Activated gamma-delta T cell (primary cell): ENCODE measurements around the gene GABRG3.

ENCODE experiments used
- DNase-seq: peaks from one replicate; lab custom pipeline; 2025; lab: John Stamatoyannopoulos, UW

GABRG3 gene

DNA sequence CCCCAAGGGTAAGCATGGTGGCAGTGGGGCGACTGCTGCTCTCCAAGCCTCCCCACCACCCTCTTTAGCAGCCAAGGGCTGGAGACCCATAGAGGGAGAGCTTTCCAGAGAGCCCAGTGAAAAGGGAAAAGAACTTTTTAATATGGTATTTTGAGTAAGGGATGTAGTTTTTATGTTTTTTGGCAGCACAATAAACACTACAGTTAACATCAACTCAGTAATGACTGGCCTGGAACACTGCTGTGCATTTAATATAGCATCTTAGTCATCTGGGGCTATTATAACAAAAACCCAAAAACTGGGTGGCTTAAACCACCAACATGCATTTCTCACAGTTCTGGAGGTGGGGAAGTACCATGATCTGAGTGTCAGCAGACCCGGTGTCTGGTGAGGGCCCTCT lies 495.8 kb downstream of the GABRG3 start:
- no peak for DNase-seq

DNA sequence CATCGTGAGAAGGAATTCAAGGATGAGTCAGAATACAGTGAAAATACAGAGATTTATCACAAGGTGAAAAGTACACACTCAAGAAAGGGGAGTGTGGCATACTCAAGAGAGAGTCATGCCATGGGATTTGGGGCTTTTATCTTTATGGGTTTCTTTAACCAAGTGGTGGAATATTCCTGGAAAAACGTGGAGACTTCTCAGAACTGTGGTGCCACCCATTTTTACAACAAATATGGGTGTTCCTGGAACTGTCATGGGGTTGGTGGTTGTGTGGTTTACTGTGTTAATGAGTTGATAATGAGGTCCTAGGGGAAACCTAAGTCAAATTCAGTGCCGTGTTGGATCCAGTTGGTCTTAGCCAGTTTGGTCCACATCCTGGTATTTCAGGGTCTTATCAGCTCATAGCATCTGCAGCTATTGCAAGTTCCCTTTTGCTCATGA lies 497.2 kb downstream of the GABRG3 start:
- no peak for DNase-seq

DNA sequence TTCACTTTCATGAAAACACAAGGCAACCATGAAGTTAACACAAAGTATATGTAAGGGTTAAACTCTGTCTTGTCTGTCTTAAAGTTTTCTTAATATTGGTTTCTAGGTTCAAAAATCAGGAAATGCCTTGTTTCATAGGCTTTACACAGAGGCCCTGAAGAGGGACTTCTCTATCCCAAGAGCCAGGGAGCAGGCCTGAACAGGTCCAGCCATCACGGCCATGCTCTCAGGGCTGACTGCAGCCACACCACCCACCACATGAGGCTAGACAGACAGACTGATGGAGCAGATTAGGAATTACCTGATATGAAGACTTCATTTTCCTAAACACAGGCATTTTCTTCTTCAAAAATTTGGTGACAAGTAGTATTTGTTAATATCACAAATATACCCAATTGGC lies 502.9 kb downstream of the GABRG3 start:
- no peak for DNase-seq

DNA sequence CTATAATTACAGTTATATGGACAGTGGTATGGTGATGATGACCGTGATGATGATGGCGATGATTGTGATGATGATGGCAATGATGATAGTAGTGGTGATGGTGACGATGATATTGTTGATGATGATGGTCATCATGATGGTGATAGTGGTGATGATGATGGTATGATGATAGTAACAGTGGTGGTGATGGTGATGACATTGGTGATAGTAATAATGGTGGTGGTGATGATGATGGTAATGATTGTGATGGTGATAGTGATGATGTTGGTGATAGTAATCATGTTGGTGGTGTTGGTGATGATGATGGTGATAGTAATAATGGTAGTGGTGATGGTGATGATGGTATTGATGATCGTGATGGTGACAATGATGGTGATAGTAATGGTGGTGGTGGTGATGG lies 504.4 kb downstream of the GABRG3 start:
- no peak for DNase-seq

DNA sequence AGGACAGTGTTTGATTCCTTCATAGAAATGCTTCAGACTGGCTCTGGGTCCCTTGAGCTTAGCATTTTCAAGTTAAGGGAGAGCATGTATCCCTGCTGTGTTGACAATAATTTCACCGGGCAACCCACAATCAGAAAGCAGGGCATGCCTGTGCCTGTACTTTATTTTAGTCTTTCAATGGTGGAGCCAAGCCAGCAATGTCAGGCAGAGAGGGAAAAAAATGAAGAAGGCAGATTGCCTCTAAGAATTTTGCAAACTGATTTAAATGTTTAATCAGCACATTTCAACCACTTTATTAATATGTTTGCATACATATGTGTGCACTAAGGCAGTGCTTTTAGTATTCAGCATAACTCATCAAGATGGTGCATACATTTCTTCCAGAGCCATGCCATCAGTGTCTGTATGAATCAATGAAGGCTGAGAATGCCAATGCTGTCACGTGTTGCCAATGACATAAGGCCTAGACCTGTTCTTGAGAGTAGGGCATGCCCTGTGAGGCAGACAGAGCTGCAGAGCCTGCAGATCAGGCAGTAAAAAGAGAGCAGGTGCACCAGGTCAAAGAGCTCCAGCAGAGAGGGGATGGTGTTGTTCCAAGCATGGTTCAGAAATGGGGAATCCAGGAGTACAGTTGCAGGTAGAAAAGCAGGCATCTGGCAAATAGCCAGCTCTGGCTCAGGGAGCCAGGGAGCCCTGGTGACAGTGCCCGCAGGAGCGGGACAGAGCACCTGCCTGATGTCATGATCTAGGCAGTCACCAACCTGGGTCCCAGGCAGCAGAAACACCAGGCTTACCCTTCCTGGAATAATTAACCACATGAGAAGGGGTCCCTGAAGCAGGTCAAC lies 508.5 kb downstream of the GABRG3 start:
- DNase-seq, result no peak

DNA sequence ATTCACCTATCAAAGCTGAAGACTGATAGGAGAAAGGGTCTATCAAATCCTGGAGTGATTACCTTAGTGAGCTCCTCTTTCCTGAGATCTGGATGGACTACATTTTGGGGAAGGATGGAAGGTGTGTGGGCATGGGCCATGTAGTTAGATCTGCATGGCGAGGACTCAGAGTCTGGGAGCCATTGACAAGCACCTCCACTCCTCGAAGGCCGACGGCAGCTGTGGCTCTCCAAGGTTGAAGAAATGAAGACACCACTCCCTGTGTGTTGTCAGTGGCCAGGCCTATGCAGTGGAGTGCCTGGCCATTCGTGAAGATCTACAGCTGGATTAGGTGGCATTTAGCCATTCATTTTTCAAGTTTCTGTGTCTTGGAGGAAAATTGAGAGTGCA lies 509.2 kb downstream of the GABRG3 start:
- no peak for DNase-seq

DNA sequence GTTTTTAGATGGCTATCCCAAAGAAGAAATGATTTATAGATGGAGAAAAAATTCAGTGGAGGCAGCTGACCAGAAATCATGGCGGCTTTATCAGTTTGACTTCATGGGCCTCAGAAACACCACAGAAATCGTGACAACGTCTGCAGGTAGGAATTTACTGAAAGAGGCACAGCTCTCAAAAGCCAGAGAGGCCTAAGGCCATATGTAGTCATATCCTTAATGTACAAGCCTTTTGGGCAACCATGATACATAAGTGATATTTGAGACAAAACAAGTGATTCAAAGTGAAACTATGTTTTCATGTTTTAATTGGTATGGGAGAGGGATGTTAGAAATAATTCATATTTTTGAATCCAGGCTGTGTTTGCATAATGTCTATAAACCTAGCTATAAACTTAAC lies 509.7 kb downstream of the GABRG3 start:
- no peak for DNase-seq

DNA sequence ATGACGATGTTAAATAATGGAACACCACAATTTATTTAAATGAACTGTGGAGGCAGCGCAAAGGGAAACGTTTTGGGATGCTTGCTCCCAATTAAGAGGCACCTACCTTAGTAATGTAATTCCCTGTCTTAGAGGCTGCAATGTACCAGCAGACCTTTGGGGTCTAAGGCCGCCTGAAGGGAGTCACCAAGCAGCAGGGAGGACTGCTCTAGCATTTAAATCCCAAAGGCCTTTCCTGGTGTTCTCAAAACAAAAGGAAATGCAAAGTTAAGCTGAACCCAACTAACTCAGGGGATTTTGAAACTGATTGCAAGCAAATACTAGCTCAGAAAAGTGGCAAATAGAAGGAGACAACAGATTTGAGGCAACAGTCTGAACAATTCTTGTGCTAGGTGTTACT lies 510.8 kb downstream of the GABRG3 start:
- no peak for DNase-seq

DNA sequence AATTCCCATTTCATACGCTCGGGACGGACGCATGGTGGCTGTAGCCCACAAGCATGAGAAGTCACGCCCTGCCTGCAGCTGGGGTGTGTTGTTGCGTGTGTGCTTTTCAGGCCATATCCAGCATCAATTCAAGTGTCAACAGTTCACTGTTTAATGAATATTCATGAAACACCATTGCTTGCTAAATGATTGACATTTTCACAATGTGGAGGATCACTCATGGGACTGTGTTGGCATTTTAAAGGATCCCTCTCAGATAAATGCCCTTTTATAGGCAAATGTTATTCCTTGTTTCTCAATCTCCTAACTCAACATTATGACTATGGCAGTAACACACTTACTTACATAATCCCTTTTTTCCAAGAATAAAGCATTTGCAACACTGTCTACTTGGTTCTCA lies 511.3 kb downstream of the GABRG3 start:
- DNase-seq, result no peak

DNA sequence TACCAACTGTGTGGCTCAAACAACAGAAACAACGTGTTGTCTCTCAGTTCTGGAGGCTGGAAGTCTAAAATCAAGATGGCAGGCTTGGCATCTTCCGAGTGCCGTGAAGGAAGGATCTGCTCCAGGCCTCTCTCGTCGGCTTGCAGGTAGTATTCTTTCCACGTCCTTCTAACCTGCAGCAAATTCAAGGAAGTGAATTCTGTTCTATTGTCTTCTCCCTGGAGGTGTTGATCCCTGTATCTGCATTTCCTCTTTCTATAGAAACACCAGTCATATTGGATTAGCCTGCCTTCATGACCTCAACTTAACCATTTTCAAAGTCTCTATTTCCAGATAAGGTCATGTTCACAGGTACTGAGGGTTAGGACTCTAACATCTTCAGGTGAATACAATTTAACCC lies 512.1 kb downstream of the GABRG3 start:
- no peak for DNase-seq

DNA sequence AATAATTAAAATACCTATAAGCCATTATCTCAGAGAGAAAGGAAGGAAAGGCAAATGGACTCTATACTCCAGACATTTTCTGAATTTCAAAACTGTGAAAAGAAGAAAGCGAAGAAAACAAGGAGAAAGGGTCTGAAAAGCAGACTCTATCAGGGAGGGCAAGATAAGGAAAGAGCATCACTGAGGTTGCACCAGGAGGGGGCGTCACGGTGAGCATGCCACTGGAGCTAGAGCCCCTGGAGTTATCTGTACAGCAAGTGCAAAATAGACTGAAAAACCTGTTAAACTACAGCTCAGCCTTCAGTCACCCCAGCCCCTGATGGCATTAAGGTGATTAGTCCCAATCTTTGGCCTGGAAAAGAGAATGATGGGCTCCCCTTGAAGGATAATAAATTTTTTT lies 514.3 kb downstream of the GABRG3 start:
- DNase-seq, result no peak

DNA sequence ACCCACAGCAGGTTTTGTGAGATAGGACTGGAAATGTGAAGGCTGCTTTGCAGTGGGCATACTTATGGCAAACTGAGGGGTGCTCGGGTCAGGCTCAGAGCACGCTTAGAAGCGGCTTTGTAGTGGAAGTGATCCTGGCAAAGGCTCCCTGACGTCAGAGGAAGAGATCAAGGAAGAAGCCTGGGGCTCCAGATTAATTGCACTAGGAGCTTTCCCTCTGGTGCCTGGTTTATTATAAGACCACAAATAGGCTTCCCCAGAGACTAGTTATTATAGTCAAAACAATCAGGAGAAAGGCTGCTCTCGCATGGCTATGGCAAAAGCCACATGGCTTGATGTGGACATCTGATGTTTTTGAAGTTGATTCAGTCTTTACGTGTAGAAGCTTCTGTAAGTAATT lies 515.1 kb downstream of the GABRG3 start:
- no peak for DNase-seq

DNA sequence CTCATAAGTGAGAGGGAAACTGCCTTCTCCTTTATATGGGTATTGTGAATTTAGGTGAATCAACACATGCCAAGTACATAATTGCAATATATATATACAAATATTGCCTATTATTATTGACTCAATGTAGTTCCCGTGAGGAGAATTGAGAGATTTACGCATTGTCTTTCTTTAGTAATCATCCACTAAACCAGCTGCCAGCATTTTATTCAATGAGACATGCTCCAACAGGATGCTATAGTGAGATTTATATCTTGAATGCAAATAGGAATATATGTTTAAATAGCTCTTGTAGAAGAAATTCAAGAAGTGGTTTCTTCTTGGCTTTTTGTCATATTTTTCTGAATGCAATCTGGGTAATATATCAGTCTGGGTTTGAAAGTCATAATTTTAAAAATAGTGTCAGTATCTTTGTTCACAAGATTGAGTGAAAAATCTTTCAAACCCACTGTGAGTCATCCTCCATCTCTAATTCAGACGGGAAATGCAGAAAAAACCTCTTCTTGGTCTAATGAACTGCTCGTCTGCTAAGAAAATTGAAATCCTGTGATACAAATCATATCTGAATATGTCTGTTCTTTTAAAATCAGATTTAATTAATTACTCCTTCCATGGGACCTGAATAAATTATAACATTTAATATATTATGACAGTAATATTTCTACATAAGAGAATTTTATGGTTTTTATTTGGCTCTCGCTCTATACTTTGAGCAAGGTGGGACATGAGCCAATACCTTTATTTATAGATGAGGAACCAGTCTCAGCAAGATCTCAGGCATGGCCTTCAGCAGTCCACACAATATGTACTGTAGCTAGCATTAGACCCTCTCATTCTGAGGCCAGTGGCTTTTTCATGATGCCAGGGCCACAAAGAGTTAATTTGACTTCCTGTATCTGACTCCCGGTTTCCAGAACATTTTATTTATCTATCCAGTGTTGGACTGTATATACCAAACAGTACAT lies 516.0 kb downstream of the GABRG3 start:
- DNase-seq, result no peak

DNA sequence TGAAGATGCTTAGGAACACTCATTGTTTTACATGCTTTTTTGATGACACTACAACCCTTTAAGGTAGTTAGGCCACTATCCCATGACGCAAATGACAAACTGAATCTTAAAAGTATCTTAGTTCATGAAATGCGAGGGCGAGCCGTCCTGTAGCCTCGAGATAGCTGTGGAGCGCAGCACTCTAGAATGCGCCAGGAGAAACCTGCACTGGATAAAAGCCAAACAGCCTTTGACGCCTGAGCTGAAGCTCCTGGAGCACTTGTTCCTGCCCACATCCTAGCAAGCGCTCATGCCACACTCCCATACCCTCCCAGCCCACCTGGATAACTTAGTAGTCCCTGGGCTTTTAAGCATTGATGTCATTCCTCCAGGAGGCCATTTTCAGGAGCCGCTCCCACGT lies 516.9 kb downstream of the GABRG3 start:
- DNase-seq, result no peak

DNA sequence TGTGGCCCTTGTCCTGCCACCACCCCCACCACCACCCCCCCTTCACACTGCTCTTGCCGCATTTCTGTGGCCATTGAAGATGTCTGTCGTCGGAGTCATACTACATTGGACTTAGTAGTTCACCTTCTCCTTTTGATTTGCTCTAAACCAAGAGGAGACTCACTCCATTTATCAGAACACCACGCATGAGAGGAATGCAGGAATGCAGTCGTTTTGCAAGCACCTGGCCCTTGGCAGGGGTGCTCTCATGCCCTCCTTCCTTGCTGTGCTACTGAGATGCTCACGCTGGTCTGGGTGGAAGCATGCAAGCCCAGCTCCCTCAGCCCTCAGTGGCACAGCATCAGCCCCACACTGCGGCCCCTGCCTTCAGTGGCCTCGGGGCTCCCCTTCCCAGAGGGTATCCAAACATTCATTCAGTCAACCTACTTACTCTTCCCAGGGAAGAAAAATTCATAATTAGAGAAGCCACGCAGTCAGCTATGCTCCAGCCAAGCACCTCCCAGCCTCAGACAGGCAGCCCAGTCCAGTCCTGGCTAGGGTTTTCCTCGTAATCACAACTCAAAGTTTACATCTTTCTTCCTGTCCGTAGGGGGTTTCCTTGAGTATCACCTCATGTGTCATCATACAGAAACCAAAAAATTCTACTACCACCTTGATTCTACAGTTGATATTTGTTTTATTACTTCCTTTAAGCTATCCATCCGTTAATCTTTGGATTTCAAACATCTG lies 520.0 kb downstream of the GABRG3 start:
- DNase-seq, result no peak

DNA sequence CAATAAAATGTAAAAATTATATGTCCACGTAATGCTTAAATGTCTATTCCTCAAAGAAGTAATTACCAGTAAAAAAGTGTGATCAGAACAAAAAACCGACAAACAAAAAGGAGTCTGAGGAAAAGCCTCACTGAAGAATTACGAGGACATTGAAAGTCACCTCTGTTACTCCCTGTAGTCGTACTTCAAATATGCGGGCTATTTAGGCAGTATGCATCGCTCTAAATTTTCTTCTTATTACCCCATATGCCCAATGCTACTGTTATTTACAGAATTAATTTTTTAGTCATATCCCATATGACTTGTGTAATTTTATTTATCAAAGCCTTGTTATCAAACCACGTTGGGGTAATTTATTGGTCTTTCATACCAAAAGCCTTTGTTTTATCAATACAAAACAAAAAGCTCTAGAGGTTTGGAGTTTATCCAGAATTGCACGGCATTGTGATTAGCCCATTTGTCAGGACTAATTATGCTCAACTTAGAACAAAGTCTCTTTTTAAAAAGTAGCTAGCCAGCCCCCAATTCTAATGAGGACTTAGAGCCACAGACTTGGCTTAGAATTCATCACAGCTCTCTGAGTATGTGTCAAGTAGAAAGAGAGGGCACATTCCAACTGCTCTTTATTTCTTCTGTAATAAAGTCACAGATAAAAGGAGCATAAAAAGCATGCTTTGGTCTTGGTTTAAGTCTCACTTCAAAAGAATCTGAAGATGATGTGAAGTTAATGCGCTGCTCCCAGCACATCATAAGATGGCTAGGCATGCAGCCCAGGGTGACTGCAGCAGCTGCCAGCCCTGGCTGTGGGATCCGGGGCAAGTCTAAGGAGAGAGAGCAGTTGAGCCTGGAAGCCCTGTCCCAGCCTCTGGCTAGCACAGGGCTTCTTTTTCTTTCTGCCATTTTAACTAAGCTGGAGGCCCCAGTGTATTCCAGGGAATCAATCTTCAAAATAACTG lies 521.0 kb downstream of the GABRG3 start:
- no peak for DNase-seq

DNA sequence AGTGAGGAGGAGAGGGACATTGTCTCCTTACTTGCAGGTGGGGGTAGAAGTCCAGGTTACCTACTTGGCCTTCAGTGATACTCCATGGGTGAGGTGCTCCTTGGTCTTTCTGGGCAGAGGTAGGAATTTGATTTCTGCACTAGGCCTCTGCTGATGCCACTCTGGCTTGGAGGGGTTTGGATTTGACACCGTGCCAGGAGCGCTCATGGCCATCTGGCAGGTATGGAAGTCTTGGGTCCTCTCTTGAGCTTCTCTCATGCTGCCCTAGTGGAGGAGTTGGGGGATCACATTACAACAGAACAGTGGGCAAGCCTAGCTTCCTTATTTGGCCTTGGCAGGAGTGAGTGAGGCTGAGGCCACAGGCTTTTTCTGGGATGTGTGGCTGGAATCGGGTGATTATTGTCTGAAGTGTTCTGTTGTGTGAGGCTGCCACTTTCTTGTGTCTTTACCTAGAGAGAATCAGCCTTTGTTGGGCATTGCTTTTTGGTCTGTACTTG lies 525.0 kb downstream of the GABRG3 start:
- DNase-seq, result no peak

DNA sequence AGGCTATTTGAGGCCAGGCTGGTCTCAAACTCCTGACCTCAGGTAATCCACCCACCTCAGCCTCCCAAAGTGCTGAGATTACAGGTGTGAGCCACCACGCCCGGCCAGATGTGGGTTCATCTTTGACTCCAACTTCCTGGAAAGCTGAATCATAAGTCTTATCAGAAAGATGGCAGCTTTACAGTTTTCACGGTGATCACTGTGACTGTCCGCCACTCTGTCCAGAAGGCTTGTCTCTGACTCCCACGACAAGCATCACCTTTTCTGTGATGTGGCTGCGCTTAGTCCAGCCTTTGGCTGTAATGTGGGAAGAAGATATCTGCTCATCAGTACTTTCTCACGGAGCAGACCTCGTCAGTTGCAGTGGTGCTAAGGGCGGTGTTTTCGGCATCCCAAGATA lies 527.7 kb downstream of the GABRG3 start:
- DNase-seq, result no peak

DNA sequence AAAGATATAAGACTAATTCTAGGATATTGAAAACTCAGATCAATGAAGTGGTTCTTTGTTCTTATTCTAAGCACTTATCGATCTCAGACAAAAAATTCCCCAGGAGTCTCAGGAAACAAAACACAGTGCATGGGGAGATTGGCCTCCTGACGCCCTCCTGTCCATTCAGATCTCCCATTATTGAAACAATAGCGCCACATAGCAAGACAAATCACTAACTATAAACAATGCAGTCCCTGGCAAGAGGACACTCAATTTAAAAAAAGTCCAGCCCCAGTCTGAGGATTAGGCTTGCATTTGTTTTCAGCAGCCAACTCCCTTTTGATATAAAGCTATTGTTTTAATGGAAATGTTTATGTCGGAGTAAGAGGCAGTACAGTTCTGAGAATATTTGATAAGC lies 528.2 kb downstream of the GABRG3 start:
- no peak for DNase-seq

DNA sequence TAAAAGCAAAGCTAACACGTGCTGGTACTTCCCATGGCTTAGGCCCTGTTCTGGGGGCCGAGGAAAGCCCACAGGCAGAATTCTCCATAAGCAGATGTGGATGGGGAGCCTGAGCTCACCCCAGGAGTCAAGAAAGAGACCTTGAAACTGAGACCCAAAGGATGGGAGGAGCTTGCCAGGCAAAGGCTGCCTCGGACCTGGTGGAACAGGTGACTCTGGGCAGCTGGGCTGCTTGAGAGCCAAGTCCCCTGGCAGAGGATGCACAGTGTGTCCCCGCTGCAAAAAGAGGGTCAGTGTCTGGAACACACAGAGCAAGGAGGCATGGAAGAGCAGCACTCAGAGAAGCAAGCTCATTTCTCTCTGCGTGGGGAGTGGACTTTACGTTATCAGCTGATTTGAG lies 528.7 kb downstream of the GABRG3 start:
- no peak for DNase-seq

DNA sequence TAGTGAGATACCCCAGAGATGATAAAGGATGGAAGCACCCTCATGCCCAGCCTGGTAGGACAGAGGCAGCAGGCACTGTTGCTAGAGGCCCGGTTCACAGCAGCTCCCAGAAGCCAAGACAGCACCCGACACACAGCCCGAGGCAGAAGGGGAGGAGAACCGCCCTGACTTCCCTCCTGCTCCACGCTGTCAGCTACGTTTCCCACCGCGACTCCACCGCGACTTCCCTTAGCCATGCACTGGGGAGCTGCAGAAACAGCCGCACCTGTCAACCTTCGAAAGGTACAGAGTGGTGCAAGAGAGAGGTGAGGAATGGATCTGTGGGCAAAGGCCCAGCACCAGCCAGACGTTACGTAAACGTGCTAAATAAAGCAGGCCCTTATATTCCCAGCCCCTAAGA lies 529.2 kb downstream of the GABRG3 start:
- no peak for DNase-seq
